Measurements from ENCODE around the gene LRG1. TPM values are rescaled to one million over a fixed set of nuclear protein-coding genes. Genes with fewer than 3 reads are reported as not detected.

The LRG1 gene
- total and polyA plus RNA-seq, 4 donors: 14.4 to 56.7 (median 15.6) TPM

DNA sequence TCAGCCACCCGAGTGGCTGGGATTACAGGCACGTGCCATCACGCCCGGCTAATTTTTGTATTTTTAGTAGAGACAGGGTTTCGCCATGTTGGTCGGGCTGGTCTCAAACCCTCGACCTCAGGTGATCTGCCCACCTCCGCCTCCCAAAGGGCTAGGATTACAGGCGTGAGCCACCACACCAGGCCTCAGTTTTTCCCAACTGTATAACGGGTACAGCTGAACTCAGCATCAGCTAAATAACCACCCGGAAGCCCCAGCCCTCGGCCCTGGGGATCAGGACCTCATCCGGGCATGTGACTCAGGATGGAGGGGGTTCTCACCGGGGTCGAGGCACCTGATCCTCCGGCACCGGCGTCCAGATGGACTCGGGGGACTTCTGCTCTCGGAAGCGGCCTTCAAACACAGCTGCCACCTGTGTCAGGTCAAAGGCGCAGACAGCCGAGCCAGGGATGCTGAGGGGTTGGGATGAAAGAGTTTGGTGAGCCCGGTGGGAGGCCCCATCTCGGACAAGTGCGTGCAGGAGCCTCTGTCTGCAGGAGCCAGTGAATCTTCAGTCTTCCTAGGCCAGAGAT lies 10.7 kb upstream of the LRG1 start:
- Histone ChIP-seq H3K4me3 (no peak overlapping the region), H3K9me3 (ENCODE audit: control insufficient read depth in 4 of 4, insufficient read depth in 3 of 4, low read length in 3 of 4) (peaks cover 0 to 3% (median 0%) of the 10 kb centered on the region in 4 donors), H3K4me1 (ENCODE audit: control insufficient read depth in 5 of 5, insufficient read depth in 5 of 5, low read length in 5 of 5) (peaks cover 0 to 5% (median 0%) of the 10 kb centered on the region in 5 donors), H3K9ac (ENCODE audit: insufficient read depth in 1 of 2, low read length in 2 of 2) (no peak overlapping the region), H3K27me3 (ENCODE audit: control insufficient read depth in 3 of 3, insufficient read depth in 3 of 3, low read length in 2 of 3) (no peaks in the 10 kb centered on the region), H3K36me3 (ENCODE audit: control insufficient read depth in 4 of 4, insufficient read depth in 4 of 4, low read length in 4 of 4) (peaks cover 0 to 40% (median 0%) of the 10 kb centered on the region in 4 donors), H3K27ac (ENCODE audit: low read depth in 1 of 2, low read length in 1 of 2) (no peak overlapping the region)
- DNase-seq (no peak), ATAC-seq (ENCODE audit: insufficient read depth, low FRiP score) (no peak)
- WGBS, 2 donors: 89 to 92% methylated on average over 26 of the region's 26 CpGs
- TF ChIP-seq, protein P1, sequence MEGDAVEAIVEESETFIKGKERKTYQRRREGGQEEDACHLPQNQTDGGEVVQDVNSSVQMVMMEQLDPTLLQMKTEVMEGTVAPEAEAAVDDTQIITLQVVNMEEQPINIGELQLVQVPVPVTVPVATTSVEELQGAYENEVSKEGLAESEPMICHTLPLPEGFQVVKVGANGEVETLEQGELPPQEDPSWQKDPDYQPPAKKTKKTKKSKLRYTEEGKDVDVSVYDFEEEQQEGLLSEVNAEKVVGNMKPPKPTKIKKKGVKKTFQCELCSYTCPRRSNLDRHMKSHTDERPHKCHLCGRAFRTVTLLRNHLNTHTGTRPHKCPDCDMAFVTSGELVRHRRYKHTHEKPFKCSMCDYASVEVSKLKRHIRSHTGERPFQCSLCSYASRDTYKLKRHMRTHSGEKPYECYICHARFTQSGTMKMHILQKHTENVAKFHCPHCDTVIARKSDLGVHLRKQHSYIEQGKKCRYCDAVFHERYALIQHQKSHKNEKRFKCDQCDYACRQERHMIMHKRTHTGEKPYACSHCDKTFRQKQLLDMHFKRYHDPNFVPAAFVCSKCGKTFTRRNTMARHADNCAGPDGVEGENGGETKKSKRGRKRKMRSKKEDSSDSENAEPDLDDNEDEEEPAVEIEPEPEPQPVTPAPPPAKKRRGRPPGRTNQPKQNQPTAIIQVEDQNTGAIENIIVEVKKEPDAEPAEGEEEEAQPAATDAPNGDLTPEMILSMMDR (IDR thresholded peaks at IDR 0.05; ENCODE audit: control extremely low read depth, extremely low read depth): no peak

DNA sequence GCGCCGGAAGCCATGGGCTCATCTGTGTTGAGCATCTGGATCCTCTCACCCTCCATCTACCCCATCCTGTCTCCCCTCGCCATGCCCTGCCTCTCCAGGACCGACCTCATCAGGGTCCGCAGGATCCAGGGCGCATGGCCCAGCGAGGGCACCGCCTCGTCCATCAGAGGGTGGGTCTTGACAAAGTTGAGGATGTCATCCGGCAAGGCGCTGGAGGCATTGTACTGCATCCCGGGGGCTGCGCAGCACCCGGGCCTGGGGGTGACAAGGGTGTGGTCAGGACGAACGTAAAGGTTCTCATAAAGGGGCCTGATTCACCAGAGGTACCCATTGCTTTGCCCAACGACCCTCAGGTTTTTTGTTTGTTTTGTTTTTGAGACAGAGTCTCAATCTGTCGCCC lies 10.2 kb upstream of the LRG1 start:
- WGBS, 2 donors: 91 to 94% methylated on average over 18 of the region's 18 CpGs
- Histone ChIP-seq H3K9me3 (ENCODE audit: control insufficient read depth in 4 of 4, insufficient read depth in 3 of 4, low read length in 3 of 4) (peaks cover 0 to 3% (median 0%) of the 10 kb centered on the region in 4 donors), H3K27me3 (ENCODE audit: control insufficient read depth in 3 of 3, insufficient read depth in 3 of 3, low read length in 2 of 3) (no peaks in the 10 kb centered on the region), H3K36me3 (ENCODE audit: control insufficient read depth in 4 of 4, insufficient read depth in 4 of 4, low read length in 4 of 4) (peaks cover 0 to 40% (median 0%) of the 10 kb centered on the region in 4 donors), H3K4me1 (ENCODE audit: control insufficient read depth in 5 of 5, insufficient read depth in 5 of 5, low read length in 5 of 5) (peaks cover 0 to 5% (median 0%) of the 10 kb centered on the region in 5 donors), H3K4me3 (no peak overlapping the region), H3K9ac (ENCODE audit: insufficient read depth in 1 of 2, low read length in 2 of 2) (no peak overlapping the region), H3K27ac (ENCODE audit: low read depth in 1 of 2, low read length in 1 of 2) (no peak overlapping the region)
- TF ChIP-seq, protein P1 (IDR thresholded peaks at IDR 0.05; ENCODE audit: control extremely low read depth, extremely low read depth): no peak
- DNase-seq (no peak), ATAC-seq (ENCODE audit: insufficient read depth, low FRiP score) (no peak)

DNA sequence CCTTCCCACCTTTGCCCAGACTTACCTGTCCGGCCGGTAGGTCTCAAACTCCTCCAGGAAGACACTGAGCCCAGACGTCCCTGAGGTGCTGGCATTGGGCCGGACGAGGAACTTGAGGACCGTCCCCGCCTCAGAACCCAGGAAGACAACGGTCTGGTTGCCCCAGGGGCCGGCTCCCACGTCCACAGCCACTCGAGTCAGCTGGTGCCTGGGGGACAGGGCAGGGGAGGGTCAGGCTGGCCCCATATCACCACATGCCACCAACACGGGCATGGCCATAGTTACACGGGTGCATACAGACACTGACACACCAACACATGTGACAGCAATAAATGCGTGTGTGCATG lies 8.4 kb upstream of the LRG1 start:
- no peak for ATAC-seq (ENCODE audit: insufficient read depth, low FRiP score)
- peaks cover 0 to 3% (median 0%) of the 10 kb centered on the region in 4 donors for H3K9me3 ChIP-seq (ENCODE audit: control insufficient read depth in 4 of 4, insufficient read depth in 3 of 4, low read length in 3 of 4)
- DNase-seq: no peak

More for the DNA sequence above, 8.4 kb upstream of the LRG1 start:
- Histone ChIP-seq H3K36me3 (ENCODE audit: control insufficient read depth in 4 of 4, insufficient read depth in 4 of 4, low read length in 4 of 4) (peaks cover 0 to 40% (median 0%) of the 10 kb centered on the region in 4 donors), H3K27ac (ENCODE audit: low read depth in 1 of 2, low read length in 1 of 2) (no peak overlapping the region), H3K27me3 (ENCODE audit: control insufficient read depth in 3 of 3, insufficient read depth in 3 of 3, low read length in 2 of 3) (no peaks in the 10 kb centered on the region), H3K4me1 (ENCODE audit: control insufficient read depth in 5 of 5, insufficient read depth in 5 of 5, low read length in 5 of 5) (peaks cover 0 to 7% (median 0%) of the 10 kb centered on the region in 5 donors), H3K9ac (ENCODE audit: insufficient read depth in 1 of 2, low read length in 2 of 2) (no peak overlapping the region), H3K4me3 (no peak overlapping the region)
- 48 to 70% methylated on average over 14 of the region's 14 CpGs for WGBS, 2 donors
- TF ChIP-seq, protein P1 (IDR thresholded peaks at IDR 0.05; ENCODE audit: control extremely low read depth, extremely low read depth): no peak

Data from lung (tissue), 12 donors.